GM12872 (cell line): Measurements from ENCODE around the gene CBFA2T2.

Source experiments
- TF ChIP-seq, protein P1 (sequence below): IDR thresholded peaks from 3 replicates; pipeline ENCODE4 v1.5.1; 2011; ENCODE audit warnings: low read depth, mild to moderate bottlenecking, low read length, moderate library complexity; ENCODE audit not compliant: insufficient read depth

CBFA2T2 gene

DNA sequence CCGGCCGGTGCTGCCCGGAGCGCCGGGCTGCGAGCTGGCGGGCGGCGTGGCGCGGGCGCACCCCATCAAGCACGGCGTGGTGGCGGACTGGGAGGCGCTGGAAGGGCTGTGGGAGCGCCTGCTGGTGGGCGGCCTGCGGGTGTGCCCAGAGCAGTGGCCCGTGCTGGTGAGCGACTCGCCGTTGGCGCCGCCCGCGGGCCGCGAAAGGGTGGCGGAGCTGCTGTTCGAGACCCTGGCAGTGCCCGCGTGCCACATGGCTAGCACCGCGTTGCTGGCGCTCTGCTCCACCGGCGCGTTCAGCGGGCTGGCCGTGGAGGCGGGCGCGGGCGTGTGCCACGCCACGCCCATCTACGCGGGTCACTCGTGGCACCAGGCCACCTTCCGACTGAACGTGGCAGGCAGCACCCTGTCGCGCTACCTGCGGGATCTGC, 177.4 kb downstream of the CBFA2T2 start:
- TF ChIP-seq, protein P1, sequence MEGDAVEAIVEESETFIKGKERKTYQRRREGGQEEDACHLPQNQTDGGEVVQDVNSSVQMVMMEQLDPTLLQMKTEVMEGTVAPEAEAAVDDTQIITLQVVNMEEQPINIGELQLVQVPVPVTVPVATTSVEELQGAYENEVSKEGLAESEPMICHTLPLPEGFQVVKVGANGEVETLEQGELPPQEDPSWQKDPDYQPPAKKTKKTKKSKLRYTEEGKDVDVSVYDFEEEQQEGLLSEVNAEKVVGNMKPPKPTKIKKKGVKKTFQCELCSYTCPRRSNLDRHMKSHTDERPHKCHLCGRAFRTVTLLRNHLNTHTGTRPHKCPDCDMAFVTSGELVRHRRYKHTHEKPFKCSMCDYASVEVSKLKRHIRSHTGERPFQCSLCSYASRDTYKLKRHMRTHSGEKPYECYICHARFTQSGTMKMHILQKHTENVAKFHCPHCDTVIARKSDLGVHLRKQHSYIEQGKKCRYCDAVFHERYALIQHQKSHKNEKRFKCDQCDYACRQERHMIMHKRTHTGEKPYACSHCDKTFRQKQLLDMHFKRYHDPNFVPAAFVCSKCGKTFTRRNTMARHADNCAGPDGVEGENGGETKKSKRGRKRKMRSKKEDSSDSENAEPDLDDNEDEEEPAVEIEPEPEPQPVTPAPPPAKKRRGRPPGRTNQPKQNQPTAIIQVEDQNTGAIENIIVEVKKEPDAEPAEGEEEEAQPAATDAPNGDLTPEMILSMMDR: no peak

DNA sequence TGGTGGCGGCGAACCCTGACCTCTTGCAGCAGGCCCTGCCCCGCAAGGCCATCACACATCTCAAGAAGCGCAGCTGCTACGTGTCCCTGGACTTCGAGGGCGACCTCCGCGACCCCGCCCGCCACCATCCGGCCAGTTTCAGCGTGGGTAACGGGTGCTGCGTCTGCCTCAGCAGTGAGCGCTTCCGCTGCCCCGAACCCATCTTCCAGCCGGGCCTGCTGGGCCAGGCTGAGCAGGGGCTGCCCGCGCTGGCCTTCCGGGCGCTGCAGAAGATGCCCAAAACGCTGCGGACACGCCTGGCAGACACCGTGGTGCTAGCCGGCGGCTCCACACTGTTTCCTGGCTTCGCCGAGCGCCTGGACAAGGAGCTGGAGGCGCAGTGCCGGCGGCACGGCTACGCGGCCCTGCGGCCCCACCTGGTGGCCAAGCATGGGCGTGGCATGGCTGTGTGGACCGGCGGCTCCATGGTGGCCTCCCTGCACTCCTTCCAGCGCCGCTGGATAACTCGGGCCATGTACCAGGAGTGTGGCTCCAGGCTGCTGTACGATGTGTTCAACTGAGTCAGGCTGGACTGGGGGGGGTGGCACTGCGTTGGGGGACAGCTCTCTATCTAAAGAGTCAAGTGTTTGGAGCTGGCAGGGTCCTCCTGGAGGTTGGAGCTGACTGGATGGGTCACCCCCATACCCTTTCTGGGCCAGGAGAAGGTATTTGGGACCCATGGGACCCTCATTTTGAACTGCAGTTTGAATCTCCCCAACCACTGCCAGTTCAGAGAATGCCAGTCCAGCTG, 178.0 kb downstream of the CBFA2T2 start:
- TF ChIP-seq, protein P1: peak; percentile 98

DNA sequence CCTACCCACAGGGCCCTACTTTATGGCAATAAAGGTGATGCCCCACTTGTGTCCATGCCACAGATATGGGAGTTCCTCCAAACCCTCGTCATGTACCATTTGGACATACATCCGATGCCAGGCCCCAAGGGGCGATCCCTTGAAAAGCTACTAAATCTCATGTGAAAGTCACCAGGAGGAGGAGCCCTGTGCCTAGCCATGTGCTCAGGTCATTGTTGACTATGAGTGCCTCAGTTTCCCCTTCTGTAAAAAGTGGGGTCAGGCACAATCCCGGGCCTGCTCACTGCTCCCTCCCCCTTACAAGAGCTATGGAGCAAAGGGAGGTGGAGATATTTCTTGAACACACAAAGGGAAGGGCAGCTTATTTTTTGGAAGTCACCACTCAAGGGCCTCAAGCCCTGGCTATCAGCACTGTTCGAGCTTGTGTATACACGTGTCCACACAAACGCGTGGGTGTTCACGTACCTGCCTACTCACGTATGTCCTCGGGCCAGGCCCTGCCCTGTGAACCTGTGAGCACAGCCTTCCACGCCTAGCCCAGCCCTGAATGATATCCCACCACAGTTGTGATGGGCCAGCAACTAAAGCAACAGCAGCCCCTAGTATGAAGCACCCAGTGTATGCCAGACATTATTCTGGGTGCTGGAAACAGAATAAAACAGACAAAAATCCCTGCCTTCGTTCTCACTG, 178.7 kb downstream of the CBFA2T2 start:
- TF ChIP-seq, protein P1: no peak

DNA sequence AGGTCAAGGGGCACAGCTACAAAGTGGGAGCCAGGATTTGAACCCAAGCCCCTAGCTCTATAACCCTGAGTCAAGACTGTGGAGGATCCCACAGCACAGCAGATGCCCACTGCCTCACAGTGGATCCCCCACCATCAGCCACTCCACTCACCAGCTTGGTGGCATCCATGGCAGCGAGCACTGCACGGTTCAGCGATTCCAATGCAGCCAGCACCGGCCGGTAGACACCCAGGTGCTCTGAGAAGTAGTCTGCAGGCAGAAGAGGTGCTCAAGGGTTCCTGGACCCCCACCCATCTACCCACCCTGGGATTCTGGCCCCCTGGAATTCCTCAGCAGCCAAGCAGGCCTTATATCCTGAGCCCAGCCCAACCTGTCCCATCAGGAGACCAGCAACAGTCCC, 179.3 kb downstream of the CBFA2T2 start:
- TF ChIP-seq, protein P1: no peak

DNA sequence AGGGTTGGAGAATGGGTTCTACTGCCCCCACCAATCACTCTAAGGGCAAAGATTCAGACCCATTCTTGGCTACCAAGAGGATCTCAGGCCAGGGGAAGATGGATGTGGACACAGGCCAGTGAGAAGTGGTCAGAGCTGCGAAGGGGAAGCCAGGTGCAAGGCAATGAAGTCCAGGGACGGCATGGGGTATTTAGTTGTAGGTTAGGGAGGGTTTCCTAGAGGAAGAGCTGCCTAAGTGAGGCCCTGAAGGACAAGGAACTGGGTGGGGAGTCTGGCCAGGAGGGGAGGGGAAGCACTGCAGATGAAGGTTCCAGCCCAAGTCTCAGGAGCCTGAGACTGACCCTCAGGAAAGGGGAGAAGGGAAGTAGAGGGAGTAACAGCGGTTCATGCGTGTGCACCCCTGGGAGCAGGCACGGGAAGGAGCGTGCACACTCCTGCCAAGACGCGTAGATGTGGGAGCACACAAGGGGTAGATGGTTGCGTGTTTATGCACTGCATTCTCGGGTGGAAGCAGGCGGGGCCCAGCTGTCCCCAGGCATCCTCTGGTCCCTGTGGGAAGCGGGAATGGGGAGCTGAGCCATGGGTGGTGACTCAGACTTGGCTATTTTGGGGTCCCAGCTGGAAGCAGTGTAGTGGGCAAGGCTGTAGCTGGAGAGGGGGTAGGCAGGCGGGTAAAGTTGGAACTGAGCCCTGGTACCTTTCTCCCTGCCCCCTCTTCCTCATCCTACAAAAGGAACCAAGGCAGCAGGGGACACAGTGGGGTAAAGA, 180.2 kb downstream of the CBFA2T2 start:
- TF ChIP-seq, protein P1: no peak

DNA sequence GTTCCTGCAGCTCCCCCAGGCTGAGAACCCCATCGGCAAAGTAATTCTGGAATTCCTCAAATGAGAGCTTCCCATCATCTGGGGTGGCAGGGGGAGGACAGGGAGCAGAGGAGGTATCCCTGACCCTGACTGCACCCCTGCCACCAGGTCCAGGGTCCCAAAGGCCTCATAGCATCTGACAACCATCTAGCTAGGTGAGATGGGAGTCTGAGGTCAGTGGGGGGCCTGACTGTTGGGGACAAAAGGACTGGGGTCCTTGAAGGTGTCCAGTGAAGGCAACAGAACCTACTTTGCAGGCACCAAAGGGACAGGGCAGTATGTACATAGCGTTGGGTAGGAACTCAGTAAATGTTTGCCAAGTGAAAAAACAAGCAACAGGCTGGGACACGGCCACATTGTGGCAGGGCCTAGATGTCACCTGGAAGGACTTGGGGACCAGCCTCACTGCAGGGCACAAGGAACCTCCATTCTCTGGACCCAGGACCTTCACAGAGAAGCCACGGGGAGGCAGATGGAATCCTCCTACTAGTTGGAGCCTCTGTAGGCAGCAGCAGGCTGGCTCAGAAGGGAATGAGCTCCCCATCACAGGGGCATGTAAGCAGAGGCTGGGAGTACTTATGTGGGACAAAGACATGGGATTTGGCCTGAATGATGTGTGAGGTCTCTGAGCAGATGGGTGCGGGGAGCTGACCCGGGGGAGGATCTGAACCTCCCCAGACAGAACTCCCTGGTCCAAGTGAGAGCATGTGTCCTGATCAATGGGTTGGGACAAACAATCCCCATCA, 181.0 kb downstream of the CBFA2T2 start:
- TF ChIP-seq, protein P1: no peak
